Measurements from ENCODE around the gene ACTL10.

Gene ACTL10

GRCh38 chr20:33653900-33654596 is 12.7 kb upstream of the ACTL10 start:
- H3K9me3 ChIP-seq (ENCODE audit: insufficient read depth, low read depth, low read length), result no peaks in the 10 kb centered on the region
- no peaks in the 10 kb centered on the region for H3K36me3 ChIP-seq (ENCODE audit: insufficient read depth, low read length)
- no peak overlapping the region for H2AFZ ChIP-seq (ENCODE audit: low read length)
- H3K9me2 ChIP-seq (replicated peaks; ENCODE audit: low read depth, low read length), result no peaks in the 10 kb centered on the region
- H3K4me3 ChIP-seq (ENCODE audit: low read length, poor library complexity, severe bottlenecking), result no peak overlapping the region
- H3K79me2 ChIP-seq (ENCODE audit: insufficient read depth, low read length), result no peaks in the 10 kb centered on the region
- H3K4me1 ChIP-seq (ENCODE audit: insufficient read depth, low read length, poor library complexity, severe bottlenecking), result no peaks in the 10 kb centered on the region
- no peaks in the 10 kb centered on the region for H3K27me3 ChIP-seq (ENCODE audit: insufficient read depth, low read length, poor library complexity, severe bottlenecking)
- H3F3A ChIP-seq (ENCODE audit: low read depth), result no peaks in the 10 kb centered on the region
- TF ChIP-seq CTCF (conservative IDR thresholded peaks at IDR 0.05; ENCODE audit: low read length) (no peak), EZH2phosphoT487 (IDR thresholded peaks at IDR 0.05; ENCODE audit: borderline replicate concordance) (no peak)
- H4K20me1 ChIP-seq (ENCODE audit: insufficient read depth, low read length, poor library complexity, severe bottlenecking), result no peaks in the 10 kb centered on the region
- no peak overlapping the region for H3K9ac ChIP-seq (ENCODE audit: low read depth, low read length, poor library complexity, severe bottlenecking)
- no peak overlapping the region for H3K4me2 ChIP-seq (ENCODE audit: low read depth, low read length, poor library complexity, severe bottlenecking)

GRCh38 chr20:33654680-33655161 is 12.0 kb upstream of the ACTL10 start:
- no peaks in the 10 kb centered on the region for H3K4me1 ChIP-seq (ENCODE audit: insufficient read depth, low read length, poor library complexity, severe bottlenecking)
- no peaks in the 10 kb centered on the region for H3K27me3 ChIP-seq (ENCODE audit: insufficient read depth, low read length, poor library complexity, severe bottlenecking)
- no peaks in the 10 kb centered on the region for H3K79me2 ChIP-seq (ENCODE audit: insufficient read depth, low read length)
- H3K4me2 ChIP-seq (ENCODE audit: low read depth, low read length, poor library complexity, severe bottlenecking), result no peak overlapping the region
- no peaks in the 10 kb centered on the region for H3K9me3 ChIP-seq (ENCODE audit: insufficient read depth, low read depth, low read length)
- TF ChIP-seq EZH2phosphoT487 (IDR thresholded peaks at IDR 0.05; ENCODE audit: borderline replicate concordance), result no peak
- TF ChIP-seq CTCF (conservative IDR thresholded peaks at IDR 0.05; ENCODE audit: low read length), result no peak
- no peak overlapping the region for H2AFZ ChIP-seq (ENCODE audit: low read length)
- H3K4me3 ChIP-seq (ENCODE audit: low read length, poor library complexity, severe bottlenecking), result no peak overlapping the region
- no peak overlapping the region for H3K9ac ChIP-seq (ENCODE audit: low read depth, low read length, poor library complexity, severe bottlenecking)
- H3K9me2 ChIP-seq (replicated peaks; ENCODE audit: low read depth, low read length), result no peaks in the 10 kb centered on the region
- no peaks in the 10 kb centered on the region for H3F3A ChIP-seq (ENCODE audit: low read depth)
- H3K36me3 ChIP-seq (ENCODE audit: insufficient read depth, low read length), result no peaks in the 10 kb centered on the region
- no peaks in the 10 kb centered on the region for H4K20me1 ChIP-seq (ENCODE audit: insufficient read depth, low read length, poor library complexity, severe bottlenecking)

- Histone ChIP-seq H3K9me2 (replicated peaks; ENCODE audit: low read depth, low read length) (no peaks in the 10 kb centered on the region), H3K79me2 (ENCODE audit: insufficient read depth, low read length) (no peaks in the 10 kb centered on the region), H3K9me3 (ENCODE audit: insufficient read depth, low read depth, low read length) (no peaks in the 10 kb centered on the region), H3F3A (ENCODE audit: low read depth) (no peaks in the 10 kb centered on the region), H2AFZ (ENCODE audit: low read length) (no peak overlapping the region), H3K4me1 (ENCODE audit: insufficient read depth, low read length, poor library complexity, severe bottlenecking) (no peaks in the 10 kb centered on the region), H3K9ac (ENCODE audit: low read depth, low read length, poor library complexity, severe bottlenecking) (no peak overlapping the region), H3K4me3 (ENCODE audit: low read length, poor library complexity, severe bottlenecking) (no peak overlapping the region), H3K36me3 (ENCODE audit: insufficient read depth, low read length) (no peaks in the 10 kb centered on the region), H3K27me3 (ENCODE audit: insufficient read depth, low read length, poor library complexity, severe bottlenecking) (no peaks in the 10 kb centered on the region), H4K20me1 (ENCODE audit: insufficient read depth, low read length, poor library complexity, severe bottlenecking) (no peaks in the 10 kb centered on the region), H3K4me2 (ENCODE audit: low read depth, low read length, poor library complexity, severe bottlenecking) (no peak overlapping the region)
- no peak for TF ChIP-seq CTCF (conservative IDR thresholded peaks at IDR 0.05; ENCODE audit: low read length)
- TF ChIP-seq EZH2phosphoT487 (IDR thresholded peaks at IDR 0.05; ENCODE audit: borderline replicate concordance), result no peak
These were observed 11.6 kb upstream of the ACTL10 start for GRCh38 chr20:33655164-33655563.
